Mesenchymal stem cell (in vitro differentiated cells and primary cell): Measurements from ENCODE around the gene BORCS6.
"Not testable (repeated sequence)": the region's sequence is repeated elsewhere in the genome, so short reads cannot be mapped to it uniquely, and the experiment has no call there.

ENCODE experiments used
- DNase-seq: peaks from one replicate; pipeline ENCODE4 v3.0.0-alpha.2; 2013
- H2AFZ ChIP-seq: one replicate; pipeline ENCODE4 v1.6.1; 2013; ENCODE audit warnings: low read depth, mild to moderate bottlenecking, control low read depth, inconsistent platforms, low read length, moderate library complexity
- H2AK5ac ChIP-seq: 2 replicates; pipeline ENCODE4 v1.6.1; 2013; ENCODE audit warnings: low read length, moderate library complexity, mild to moderate bottlenecking, inconsistent platforms; ENCODE audit not compliant: severe bottlenecking
- H2BK120ac ChIP-seq: one replicate; pipeline ENCODE4 v1.6.1; 2013; ENCODE audit warnings: low read depth, mild to moderate bottlenecking, inconsistent platforms, low read length, moderate library complexity
- H2BK12ac ChIP-seq, 2 experiments: one replicate each; pipeline ENCODE4 v1.6.1; 2013; ENCODE audit warnings: inconsistent platforms in 2 of 2, low read length in 2 of 2, mild to moderate bottlenecking in 2 of 2, moderate library complexity in 2 of 2, control low read depth in 1 of 2
- H2BK15ac ChIP-seq: one replicate; pipeline ENCODE4 v1.6.1; 2013; ENCODE audit warnings: mild to moderate bottlenecking, low read depth, inconsistent platforms; ENCODE audit not compliant: poor library complexity, severe bottlenecking
- H2BK5ac ChIP-seq: 2 replicates; pipeline ENCODE4 v1.6.1; 2013; ENCODE audit warnings: low read depth, mild to moderate bottlenecking, low read length, control low read depth, inconsistent platforms; ENCODE audit not compliant: poor library complexity, severe bottlenecking
- H3K14ac ChIP-seq, 2 experiments: one replicate each; pipeline ENCODE4 v1.6.1; 2013; ENCODE audit warnings: inconsistent platforms in 2 of 2, low read length in 2 of 2, control low read depth in 1 of 2, mild to moderate bottlenecking in 1 of 2, moderate library complexity in 1 of 2
- H3K18ac ChIP-seq, 2 experiments: one replicate each; pipeline ENCODE4 v1.6.1; 2013; ENCODE audit warnings: inconsistent platforms in 2 of 2, low read length in 2 of 2, control low read depth in 1 of 2, low read depth in 1 of 2, mild to moderate bottlenecking in 1 of 2
- H3K23ac ChIP-seq, 2 experiments: one replicate each; pipeline ENCODE4 v1.6.1; 2013; ENCODE audit warnings: inconsistent platforms in 2 of 2, low read length in 2 of 2, mild to moderate bottlenecking in 2 of 2, moderate library complexity in 2 of 2, control low read depth in 1 of 2
- H3K27ac ChIP-seq: 2 replicates; pipeline ENCODE4 v1.5.1; 2013; ENCODE audit warnings: mild to moderate bottlenecking, moderate library complexity, low read length, control low read depth, inconsistent platforms; ENCODE audit not compliant: poor library complexity, severe bottlenecking
- H3K27me3 ChIP-seq, 2 experiments: 2 replicates each; pipeline versions ENCODE4 v1.6.1 to v1.7.0; 2013; ENCODE audit warnings: low read length in 2 of 2, mild to moderate bottlenecking in 2 of 2, moderate library complexity in 2 of 2, control low read depth in 1 of 2, inconsistent platforms in 1 of 2; ENCODE audit not compliant: control insufficient read depth in 1 of 2, insufficient read depth in 1 of 2
- H3K36me3 ChIP-seq, 2 experiments: 2 replicates each; pipeline versions ENCODE4 v1.6.1 to v1.7.0; 2013; ENCODE audit warnings: low read length in 2 of 2, control low read depth in 1 of 2, inconsistent platforms in 1 of 2, low read depth in 1 of 2, mild to moderate bottlenecking in 1 of 2; ENCODE audit not compliant: insufficient read depth in 2 of 2, control insufficient read depth in 1 of 2
- H3K4ac ChIP-seq, 2 experiments: one replicate each; pipeline ENCODE4 v1.6.1; 2013; ENCODE audit warnings: inconsistent platforms in 2 of 2, low read length in 2 of 2, mild to moderate bottlenecking in 2 of 2, moderate library complexity in 2 of 2, control low read depth in 1 of 2, low read depth in 1 of 2
- H3K4me1 ChIP-seq: 2 replicates; pipeline ENCODE4 v1.6.1; 2013; ENCODE audit warnings: low read depth, low read length, control low read depth; ENCODE audit not compliant: control insufficient read depth, insufficient read depth
- H3K4me2 ChIP-seq: 2 replicates; pipeline ENCODE4 v1.6.1; 2013; ENCODE audit warnings: low read length, mild to moderate bottlenecking, inconsistent platforms; ENCODE audit not compliant: poor library complexity, severe bottlenecking
- H3K4me3 ChIP-seq, 2 experiments: 2 replicates each; pipeline versions ENCODE4 v1.5.1 to v1.7.0; 2013; ENCODE audit warnings: low read length in 2 of 2, mild to moderate bottlenecking in 2 of 2, control low read depth in 1 of 2, low read depth in 1 of 2; ENCODE audit not compliant: insufficient read depth in 1 of 2
- H3K79me1 ChIP-seq: replicated peaks from 2 replicates; pipeline ENCODE4 v1.6.1; 2013; ENCODE audit warnings: mild to moderate bottlenecking, control low read depth, low read length, inconsistent platforms; ENCODE audit not compliant: poor library complexity, severe bottlenecking
- H3K9ac ChIP-seq: 2 replicates; pipeline ENCODE4 v1.7.0; 2013; ENCODE audit warnings: mild to moderate bottlenecking, low read length, moderate library complexity
- H3K9me3 ChIP-seq: 2 replicates; pipeline ENCODE4 v1.7.0; 2013; ENCODE audit warnings: mild to moderate bottlenecking, low read length; ENCODE audit not compliant: control insufficient read depth
- H4K8ac ChIP-seq: one replicate; pipeline ENCODE4 v1.6.1; 2013; ENCODE audit warnings: inconsistent platforms, mild to moderate bottlenecking, low read length, moderate library complexity
- H4K91ac ChIP-seq: one replicate; pipeline ENCODE4 v1.6.1; 2013; ENCODE audit warnings: mild to moderate bottlenecking, low read length, inconsistent platforms
- WGBS: methylation state at CpG from one replicate; pipeline ENCODE4 v1.1.7; 2013; ENCODE audit warnings: mixed read lengths; 5-methylcytosine and 5-hydroxymethylcytosine counted together

Gene BORCS6

GRCh38 chr17:8220783-8221662 lies 31.0 kb upstream of the BORCS6 start:
- H3K14ac ChIP-seq = no peak overlapping the region
- under 1% methylated on average over 45 of the region's 45 CpGs for WGBS
- H2BK120ac ChIP-seq = peak overlapping the region; percentile 56
- H3K79me1 ChIP-seq = no peaks in the 10 kb centered on the region
- no peak overlapping the region for H2AK5ac ChIP-seq
- no peak overlapping the region for H3K23ac ChIP-seq
- peak overlapping the region; percentile 43 for H2AFZ ChIP-seq
- H3K27me3 ChIP-seq = no peaks in the 10 kb centered on the region
- H3K36me3 ChIP-seq = no peaks in the 10 kb centered on the region
- peak; percentile 94 for DNase-seq
- no peak overlapping the region for H4K91ac ChIP-seq
- H3K27ac ChIP-seq = peak overlapping the region; percentile 97
- H3K4ac ChIP-seq = peak overlapping the region in 1 of 2 experiments; percentile 32
- peak overlapping the region; percentile 95 for H3K9ac ChIP-seq
- peak overlapping the region; percentile 62 for H3K4me2 ChIP-seq
- H2BK12ac ChIP-seq = peak overlapping the region in 1 of 2 experiments; percentile 31
- peak overlapping the region; percentile 69 to 93 for H3K4me3 ChIP-seq
- peaks cover 16% of the 10 kb centered on the region for H3K4me1 ChIP-seq
- H2BK5ac ChIP-seq = peak overlapping the region; percentile 59
- H3K18ac ChIP-seq = peak overlapping the region in 1 of 2 experiments; percentile 31
- peak overlapping the region; percentile 61 for H2BK15ac ChIP-seq
- H4K8ac ChIP-seq = peak overlapping the region; percentile 76
- H3K9me3 ChIP-seq = no peaks in the 10 kb centered on the region

- not testable (repeated sequence) for H4K91ac ChIP-seq, H3K79me1 ChIP-seq, H3K9me3 ChIP-seq, DNase-seq, H3K4me2 ChIP-seq, H2BK5ac ChIP-seq, H3K36me3 ChIP-seq, H4K8ac ChIP-seq, H3K23ac ChIP-seq, H3K4me1 ChIP-seq, H2AFZ ChIP-seq, H3K27ac ChIP-seq, H3K4ac ChIP-seq, H2BK120ac ChIP-seq, H3K27me3 ChIP-seq, H3K18ac ChIP-seq, H3K14ac ChIP-seq, H2BK15ac ChIP-seq, H2AK5ac ChIP-seq, H3K9ac ChIP-seq, H2BK12ac ChIP-seq, H3K4me3 ChIP-seq
- 86% methylated on average over 14 of the region's 15 CpGs for WGBS
These were observed 24.0 kb upstream of the BORCS6 start for GRCh38 chr17:8214000-8214399.

- Histone ChIP-seq H3K4me2 (no peak overlapping the region), H3K23ac (no peak overlapping the region), H3K36me3 (no peaks in the 10 kb centered on the region), H3K4me1 (peaks cover 5% of the 10 kb centered on the region), H3K4me3 (no peak overlapping the region), H3K79me1 (peaks cover under 1% of the 10 kb centered on the region), H3K9ac (no peak overlapping the region), H4K8ac (no peak overlapping the region), H2AFZ (no peak overlapping the region), H3K14ac (no peak overlapping the region), H2BK120ac (no peak overlapping the region), H3K9me3 (no peaks in the 10 kb centered on the region), H2BK12ac (no peak overlapping the region), H4K91ac (no peak overlapping the region), H2BK15ac (no peak overlapping the region), H3K27me3 (no peaks in the 10 kb centered on the region), H3K18ac (no peak overlapping the region), H3K4ac (no peak overlapping the region), H2BK5ac (no peak overlapping the region), H2AK5ac (no peak overlapping the region), H3K27ac (no peak overlapping the region)
- DNase-seq = peak; percentile 68
- 78% methylated on average over 12 of the region's 14 CpGs for WGBS
These were observed 22.6 kb upstream of the BORCS6 start for GRCh38 chr17:8212312-8213180.
